SK-N-MC (cell line): ENCODE results near the gene CIDEA.
A peak's percentile ranks its signal among the peaks of the same experiment; 100 is the strongest.

Source experiments
- DNase-seq: peaks from one replicate; pipeline ENCODE4 v3.0.0-alpha.2; 2011; ENCODE audit warnings: low read depth, low spot score
- H3K27ac ChIP-seq: fragments of 200-600 bp; sonication (generic); 2 replicates; pipeline ENCODE4 v1.5.1; 2016; ENCODE audit warnings: mixed run types
- H3K36me3 ChIP-seq: fragments of 200-600 bp; sonication (generic); 2 replicates; pipeline ENCODE4 v1.6.1; 2017; ENCODE audit warnings: antibody characterized with exemption, low read length, mixed read lengths; ENCODE audit not compliant: insufficient read depth
- H3K4me3 ChIP-seq: fragments of 200-600 bp; sonication (generic); 2 replicates; pipeline ENCODE4 v1.5.1; 2016
- H3K9ac ChIP-seq: fragments of 200-600 bp; sonication (generic); 2 replicates; pipeline ENCODE4 v1.8.0; 2017; ENCODE audit warnings: mixed run types, mixed read lengths; ENCODE audit not compliant: insufficient read length
- H3K9me3 ChIP-seq: fragments of 200-600 bp; sonication (generic); 2 replicates; pipeline ENCODE4 v1.6.1; 2017; ENCODE audit warnings: low read depth, mild to moderate bottlenecking, antibody characterized with exemption, low read length, moderate library complexity, mixed read lengths
- EZH2 ChIP-seq: fragments of 200-600 bp; sonication (generic); IDR thresholded peaks from one replicate; pipeline ENCODE4 v1.6.1; 2017; ENCODE audit warnings: antibody characterized with exemption
- FOXP2 ChIP-seq: optimal IDR thresholded peaks from 2 replicates; pipeline ENCODE3; 2011; ENCODE audit warnings: mild to moderate bottlenecking, moderate library complexity; ENCODE audit not compliant: insufficient read depth; ENCODE audit errors: extremely low read length, control extremely low read depth
- POLR2AphosphoS5 ChIP-seq: IDR thresholded peaks from 2 replicates; pipeline ENCODE4 v1.6.1; 2012; ENCODE audit warnings: mild to moderate bottlenecking, low read depth, low read length, borderline replicate concordance

CIDEA gene

DNA sequence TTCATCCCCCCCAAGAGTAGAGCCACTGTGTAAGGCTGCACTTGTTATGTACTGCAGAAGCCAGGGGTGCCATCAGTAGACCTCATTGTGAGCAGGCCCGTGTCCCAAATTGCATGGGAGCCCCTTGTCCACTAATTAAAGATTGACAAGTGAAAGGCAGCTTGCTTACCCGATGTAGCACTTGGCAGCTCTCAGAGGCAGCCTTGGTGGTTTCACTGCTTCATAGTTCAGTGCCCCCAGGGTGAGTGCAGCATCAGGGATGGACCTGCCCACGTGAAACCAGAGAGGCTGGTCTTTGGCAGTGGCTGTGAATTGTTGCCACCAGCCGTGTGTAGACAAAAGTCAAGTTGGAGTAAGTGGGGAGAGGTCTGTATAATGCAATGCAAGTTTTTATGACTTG is 67.2 kb downstream of the CIDEA start:
- H3K4me3 ChIP-seq, result no peak overlapping the region
- no peak for TF ChIP-seq POLR2AphosphoS5
- TF ChIP-seq EZH2, result no peak
- no peak for TF ChIP-seq FOXP2
- H3K27ac ChIP-seq, result no peak overlapping the region
- H3K9ac ChIP-seq, result no peak overlapping the region
- H3K9me3 ChIP-seq, result no peaks in the 10 kb centered on the region
- peaks cover 74% of the 10 kb centered on the region for H3K36me3 ChIP-seq
- DNase-seq, result no peak

DNA sequence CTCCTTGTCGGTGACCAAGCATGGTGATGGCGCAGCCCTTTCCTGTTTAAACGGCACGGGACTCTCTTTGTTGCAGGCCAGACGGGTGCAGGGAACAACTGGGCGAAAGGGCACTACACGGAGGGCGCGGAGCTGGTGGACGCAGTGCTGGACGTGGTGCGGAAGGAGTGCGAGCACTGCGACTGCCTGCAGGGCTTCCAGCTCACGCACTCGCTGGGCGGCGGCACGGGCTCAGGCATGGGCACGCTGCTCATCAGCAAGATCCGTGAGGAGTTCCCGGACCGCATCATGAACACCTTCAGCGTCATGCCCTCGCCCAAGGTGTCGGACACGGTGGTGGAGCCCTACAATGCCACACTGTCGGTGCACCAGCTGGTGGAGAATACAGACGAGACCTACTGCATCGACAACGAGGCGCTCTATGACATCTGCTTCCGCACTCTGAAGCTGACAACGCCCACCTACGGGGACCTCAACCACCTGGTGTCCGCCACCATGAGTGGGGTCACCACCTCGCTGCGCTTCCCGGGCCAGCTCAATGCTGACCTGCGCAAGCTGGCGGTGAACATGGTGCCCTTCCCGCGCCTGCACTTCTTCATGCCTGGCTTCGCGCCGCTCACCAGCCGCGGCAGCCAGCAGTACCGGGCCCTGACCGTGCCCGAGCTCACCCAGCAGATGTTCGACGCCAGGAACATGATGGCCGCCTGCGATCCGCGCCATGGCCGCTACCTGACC is 71.0 kb downstream of the CIDEA start:
- Histone ChIP-seq H3K27ac (no peak overlapping the region), H3K36me3 (peaks cover 82% of the 10 kb centered on the region), H3K4me3 (no peak overlapping the region), H3K9ac (no peak overlapping the region), H3K9me3 (no peaks in the 10 kb centered on the region)
- no peak for TF ChIP-seq EZH2
- no peak for TF ChIP-seq FOXP2
- TF ChIP-seq POLR2AphosphoS5, result no peak
- no peak for DNase-seq

DNA sequence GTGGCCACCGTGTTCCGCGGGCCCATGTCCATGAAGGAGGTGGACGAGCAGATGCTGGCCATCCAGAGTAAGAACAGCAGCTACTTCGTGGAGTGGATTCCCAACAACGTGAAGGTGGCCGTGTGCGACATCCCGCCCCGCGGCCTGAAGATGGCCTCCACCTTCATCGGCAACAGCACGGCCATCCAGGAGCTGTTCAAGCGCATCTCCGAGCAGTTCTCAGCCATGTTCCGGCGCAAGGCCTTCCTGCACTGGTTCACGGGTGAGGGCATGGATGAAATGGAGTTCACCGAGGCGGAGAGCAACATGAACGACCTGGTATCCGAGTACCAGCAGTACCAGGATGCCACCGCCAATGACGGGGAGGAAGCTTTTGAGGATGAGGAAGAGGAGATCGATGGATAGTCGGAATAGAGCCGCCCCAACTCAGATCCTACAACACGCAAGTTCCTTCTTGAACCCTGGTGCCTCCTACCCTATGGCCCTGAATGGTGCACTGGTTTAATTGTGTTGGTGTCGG is 71.6 kb downstream of the CIDEA start:
- H3K4me3 ChIP-seq, result no peak overlapping the region
- no peak for TF ChIP-seq FOXP2
- TF ChIP-seq POLR2AphosphoS5, result no peak
- TF ChIP-seq EZH2, result no peak
- no peaks in the 10 kb centered on the region for H3K9me3 ChIP-seq
- no peak overlapping the region for H3K9ac ChIP-seq
- no peak for DNase-seq
- peak overlapping the region; percentile 54; the same call in 1 of the 2 replicates for H3K27ac ChIP-seq
- H3K36me3 ChIP-seq, result peaks cover 76% of the 10 kb centered on the region

DNA sequence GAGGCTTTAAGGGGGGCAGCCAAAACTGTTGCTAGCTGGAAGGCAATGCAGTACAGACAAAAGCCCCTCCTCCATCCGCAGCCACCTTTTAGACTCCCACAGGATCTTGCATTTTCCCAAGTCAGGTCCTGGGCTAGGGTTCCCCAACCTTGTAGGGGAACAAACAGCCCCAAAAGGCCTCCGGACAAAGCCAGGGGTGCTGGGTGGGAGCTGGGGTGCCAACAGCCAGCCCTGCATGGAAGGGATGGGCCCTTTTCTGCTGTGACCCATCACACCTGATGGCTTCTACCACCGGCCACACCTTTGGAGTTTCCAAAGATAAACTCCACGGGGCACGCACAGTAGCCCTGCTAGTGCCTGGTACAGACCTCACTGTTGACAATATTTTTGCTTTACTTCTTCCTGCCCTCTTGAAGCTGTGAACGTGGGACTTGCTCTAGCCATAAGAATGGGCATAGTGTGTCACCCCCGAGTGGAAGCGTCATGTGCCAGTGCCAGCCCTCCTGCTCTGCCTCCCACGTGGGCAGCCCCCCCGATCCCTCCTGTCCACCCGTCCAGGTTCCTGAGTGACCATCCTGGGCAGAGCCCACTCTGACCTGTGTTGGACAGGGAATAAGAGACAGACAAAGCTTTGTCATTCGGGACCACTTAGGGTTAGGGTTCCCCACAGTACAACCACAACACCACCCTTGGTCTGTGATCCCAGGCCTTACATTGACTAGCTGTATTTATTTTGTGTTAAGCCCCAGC is 72.7 kb downstream of the CIDEA start:
- TF ChIP-seq EZH2 (no peak), POLR2AphosphoS5 (peak; percentile 10; the same call in 1 of the 2 replicates)
- Histone ChIP-seq H3K27ac (0 out of 2 replicates have a peak overlapping the region, but pooled peaks have one; percentile 54), H3K9ac (no peak overlapping the region), H3K4me3 (no peak overlapping the region), H3K9me3 (no peaks in the 10 kb centered on the region), H3K36me3 (peaks cover 66% of the 10 kb centered on the region)
- DNase-seq, result no peak
